Endometrial microvascular endothelial cells (primary cell): Measurements from ENCODE around the gene ATRX. TPM values are rescaled to one million over a fixed set of nuclear protein-coding genes. Genes with fewer than 3 reads are reported as not detected.
"Not testable (repeated sequence)": the region's sequence is repeated elsewhere in the genome, so short reads cannot be mapped to it uniquely, and the experiment has no call there.

ENCODE experiments used
- in situ Hi-C: cut with HindIII; loops from 2 replicates; pipeline ENCODE4 v1.10.0; 2017; ENCODE audit warnings: low sequenced_read_pairs, low pct_unique_long_range_greater_than_20kb; ENCODE audit errors: inconsistent ontology term
- total RNA-seq: library from RNA; depleted of rRNA; stranded (reverse); fragments of >200 nt; gene quantifications from one replicate; pipeline ENCODE4 v1.2.3, GENCODE V29; 2015; ENCODE audit errors: inconsistent ontology term

ATRX gene
- total RNA-seq, 1 donor from 2014 or later, result 31.5 TPM

DNA sequence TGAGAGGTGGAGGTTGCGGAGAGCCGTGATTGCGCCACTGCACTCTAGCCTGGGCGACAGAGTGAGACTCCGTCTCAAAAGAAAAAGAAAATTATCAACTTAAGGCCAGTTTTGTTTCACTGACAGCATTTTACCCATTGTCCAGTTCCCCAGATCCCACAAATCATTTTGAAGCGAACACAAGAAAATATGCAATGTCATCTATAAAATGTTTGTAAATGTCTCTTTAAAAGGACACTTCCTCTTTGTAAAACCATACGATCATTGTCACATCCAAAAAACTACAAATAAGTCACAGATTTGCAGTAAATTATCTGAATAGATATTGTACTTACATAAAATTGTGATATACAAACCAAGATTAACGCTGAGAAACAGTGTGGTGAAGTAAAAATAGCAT, 147.6 kb downstream of the ATRX start:
- in situ Hi-C loops, result no loop called here

DNA sequence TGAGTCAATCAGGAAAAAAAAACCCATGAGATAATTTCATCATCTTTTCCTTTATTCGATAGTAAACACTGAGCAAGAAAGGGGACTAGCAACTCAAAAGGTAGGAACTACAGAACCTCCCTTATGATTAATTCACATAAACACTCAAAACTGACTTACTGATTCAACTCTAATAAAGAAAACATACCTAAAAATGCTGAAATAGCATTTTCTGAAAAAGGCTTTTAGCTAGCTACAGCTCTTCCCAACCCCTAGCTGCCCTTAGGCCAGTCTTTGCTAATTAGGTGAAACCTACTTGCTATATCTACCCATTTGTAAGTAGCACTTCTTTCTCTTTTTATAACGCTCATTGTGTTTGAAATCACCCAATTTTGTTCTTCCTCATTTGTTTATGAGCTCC, 150.6 kb downstream of the ATRX start:
- in situ Hi-C loops, result no loop called here

DNA sequence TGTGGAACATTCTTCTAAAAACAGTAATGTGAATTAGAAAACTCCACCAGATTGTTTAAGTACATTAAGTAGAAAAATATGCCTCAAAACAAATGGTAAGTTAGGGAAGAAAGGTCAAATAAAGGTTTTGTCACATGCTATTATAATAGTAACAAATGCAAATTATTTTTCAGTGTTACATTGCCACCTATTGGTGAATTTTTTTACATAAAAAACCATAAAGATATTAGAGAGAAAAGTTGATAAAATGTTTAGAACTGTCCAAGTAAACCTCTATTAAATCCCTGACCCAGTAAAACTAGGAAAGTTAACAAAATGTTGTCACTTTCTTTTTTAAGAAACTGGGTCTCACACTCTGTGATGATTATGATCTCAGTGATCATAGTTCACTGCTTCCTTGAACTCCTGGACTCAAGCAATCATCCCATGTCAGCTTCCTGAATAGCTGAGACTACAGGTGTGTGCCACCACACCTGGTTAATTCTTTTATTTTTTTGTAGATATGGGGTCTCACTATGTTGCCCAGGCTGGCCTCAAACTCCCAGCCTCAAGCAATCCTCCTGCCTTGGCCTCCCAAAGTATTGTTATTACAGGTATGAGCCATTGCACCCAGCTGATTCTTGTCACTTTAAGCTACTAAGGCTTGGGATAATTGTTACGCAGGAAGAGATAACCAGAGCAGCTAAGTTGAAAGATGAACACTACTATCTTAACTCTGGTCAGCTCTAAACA, 157.6 kb downstream of the ATRX start:
- in situ Hi-C loops, result no loop called here

DNA sequence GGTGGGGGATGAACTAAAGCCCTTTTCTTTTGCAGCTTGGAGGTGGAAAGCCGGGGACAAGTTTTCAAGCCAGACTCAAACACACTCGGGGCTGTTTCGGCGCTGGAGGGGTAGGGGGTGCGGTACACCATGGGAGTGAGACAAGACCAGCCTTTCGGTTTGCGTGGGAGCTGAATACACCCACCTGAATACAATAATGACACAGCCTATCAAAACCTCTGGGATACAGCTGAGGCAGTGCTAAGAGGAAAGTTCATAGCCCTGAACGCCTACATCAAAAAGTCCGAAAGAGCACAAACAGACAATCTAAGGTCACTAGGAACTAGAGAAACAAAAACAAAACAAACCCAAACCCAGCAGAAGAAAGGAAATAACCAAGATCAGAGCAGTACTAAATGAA, 163.3 kb downstream of the ATRX start:
- in situ Hi-C loops, result no loop called here

DNA sequence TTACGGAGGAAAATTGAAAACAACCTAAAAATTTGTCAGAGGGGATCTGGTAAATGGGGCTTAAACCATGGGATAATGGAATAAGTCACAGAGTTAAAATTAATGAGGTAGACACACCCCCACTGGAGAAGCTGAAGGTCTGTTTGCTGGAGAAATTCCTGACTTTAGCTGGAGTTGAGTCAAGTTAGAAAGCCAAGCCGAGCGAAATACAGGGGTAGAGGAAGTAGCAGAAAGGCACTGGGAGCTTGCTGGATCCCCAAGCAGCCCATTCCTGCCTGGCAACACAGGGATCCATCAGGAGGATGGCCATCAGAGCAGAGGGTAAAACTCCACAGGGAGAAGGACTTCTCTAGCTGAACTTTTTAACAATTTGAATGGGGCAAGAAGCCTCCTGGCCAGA, 163.8 kb downstream of the ATRX start:
- in situ Hi-C loops, result no loop called here

DNA sequence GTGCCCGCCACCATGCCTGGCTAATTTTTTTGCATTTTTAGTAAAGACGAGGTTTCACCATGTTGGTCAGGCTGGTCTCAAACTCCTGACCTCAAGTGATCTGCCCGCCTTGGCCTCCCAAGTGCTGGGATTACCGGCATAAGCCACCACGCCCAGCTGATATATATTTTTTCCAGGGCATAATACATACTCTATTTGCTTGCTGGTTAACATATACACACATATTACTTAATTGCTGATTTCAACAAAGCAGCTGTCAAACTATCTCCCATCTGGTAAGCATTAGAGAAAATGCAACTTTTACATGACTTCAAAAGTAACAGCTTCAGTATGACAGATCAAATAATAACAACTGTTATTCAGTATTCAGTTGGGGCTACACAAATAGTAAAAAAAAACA, 164.6 kb downstream of the ATRX start:
- in situ Hi-C loops, result not testable (repeated sequence)

DNA sequence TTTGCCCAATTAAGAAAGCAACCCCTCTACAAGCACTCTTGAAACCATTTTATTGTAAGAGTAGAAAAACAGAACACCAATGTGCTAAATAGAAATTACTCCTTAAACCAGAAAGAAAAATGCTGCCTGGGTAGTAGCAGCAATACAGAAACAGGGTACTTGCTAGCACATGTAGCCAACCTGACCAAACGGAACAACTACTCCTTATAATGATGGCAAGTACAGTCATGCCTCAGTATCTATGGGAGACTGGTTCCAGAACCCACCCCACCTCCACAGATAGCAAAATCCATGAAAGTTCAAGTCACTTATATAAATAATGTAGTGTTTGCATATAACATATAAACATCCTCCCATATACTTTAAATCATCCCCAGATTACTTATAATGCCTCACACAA, 168.8 kb downstream of the ATRX start:
- in situ Hi-C loops, result no loop called here

DNA sequence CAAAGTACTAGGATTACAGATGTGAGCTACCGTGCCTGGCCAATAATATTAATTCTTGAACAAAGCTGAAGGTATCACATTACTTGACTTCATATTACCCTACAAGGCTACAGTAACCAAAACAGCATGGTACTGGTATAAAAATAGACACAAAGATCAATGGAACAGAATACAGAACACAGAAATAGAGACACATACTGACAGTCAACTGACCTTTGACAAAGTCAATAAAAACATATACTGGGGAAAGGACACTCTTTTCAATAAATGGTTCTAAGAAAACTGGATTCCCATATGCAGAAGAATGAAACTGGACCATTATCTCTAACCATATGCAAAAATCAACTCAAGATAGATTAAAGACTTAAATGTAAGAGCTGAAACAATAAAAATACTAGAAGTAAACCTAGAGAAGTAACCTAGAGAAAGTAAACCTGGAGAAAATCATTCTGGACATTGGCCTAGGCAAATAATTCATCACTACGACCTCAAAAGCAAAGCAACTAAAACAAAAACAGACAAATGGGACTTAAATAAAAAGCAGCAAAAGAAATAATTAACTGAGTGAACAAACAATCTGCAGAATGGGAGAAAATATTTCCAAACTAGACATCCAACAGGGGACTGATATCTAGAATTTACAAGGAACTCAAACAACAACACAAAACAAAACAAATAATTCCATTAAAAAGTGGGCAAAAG, 182.2 kb downstream of the ATRX start:
- in situ Hi-C loops, result no loop called here

DNA sequence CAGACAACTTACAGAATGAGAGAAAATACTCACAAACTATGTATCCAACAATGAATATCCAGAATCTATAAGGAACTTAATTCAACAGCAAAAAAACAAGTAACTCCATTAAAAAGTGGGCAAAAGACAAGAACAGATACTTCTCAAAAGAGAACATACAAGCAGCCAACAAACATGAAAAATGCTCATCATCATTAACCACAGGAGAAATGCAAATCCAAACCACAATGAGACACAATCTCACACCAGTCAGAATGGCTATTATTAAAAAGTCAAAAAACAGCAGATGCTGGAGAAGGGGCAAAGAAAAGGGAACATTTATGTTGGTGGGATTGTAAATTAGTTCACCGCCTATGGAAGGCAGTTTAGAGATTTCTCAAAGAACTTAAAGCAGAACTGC, 188.5 kb downstream of the ATRX start:
- in situ Hi-C loops, result no loop called here

DNA sequence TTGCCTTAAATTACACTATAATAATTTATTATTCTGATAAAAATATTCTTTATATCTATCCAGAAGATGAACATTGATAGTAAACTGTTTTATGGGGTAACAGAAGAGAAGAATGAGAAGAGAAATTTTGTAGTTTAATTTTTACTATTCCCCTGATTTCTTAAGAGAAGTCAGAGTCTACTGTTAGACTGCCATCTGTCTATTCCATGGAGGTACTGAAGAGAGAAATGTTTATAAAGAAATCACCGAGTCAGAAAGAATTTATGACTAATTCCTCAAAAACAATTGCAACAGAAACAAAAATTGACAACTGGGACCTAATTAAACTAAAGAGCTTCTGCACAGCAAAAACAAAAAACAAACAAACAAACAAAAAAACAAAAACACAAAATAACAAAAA, 188.9 kb downstream of the ATRX start:
- in situ Hi-C loops, result no loop called here

DNA sequence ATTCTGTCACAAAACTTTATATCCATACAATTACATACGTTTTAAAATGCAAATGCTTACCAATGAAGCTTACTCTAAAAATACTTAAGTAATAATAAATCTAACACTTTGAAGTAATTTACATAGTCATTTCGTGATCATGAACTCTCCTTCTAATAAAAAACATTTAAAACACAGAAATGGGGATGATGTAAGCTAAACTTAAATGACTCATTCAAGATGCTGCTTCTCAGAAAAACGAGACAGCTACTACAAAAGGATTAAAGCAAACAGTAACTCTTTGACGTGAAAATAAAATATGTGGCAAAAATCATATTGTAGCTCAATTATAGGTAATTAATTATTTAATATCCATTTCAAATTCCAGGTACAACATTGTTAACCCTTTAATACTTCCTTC, 190.2 kb downstream of the ATRX start:
- in situ Hi-C loops, result no loop called here

DNA sequence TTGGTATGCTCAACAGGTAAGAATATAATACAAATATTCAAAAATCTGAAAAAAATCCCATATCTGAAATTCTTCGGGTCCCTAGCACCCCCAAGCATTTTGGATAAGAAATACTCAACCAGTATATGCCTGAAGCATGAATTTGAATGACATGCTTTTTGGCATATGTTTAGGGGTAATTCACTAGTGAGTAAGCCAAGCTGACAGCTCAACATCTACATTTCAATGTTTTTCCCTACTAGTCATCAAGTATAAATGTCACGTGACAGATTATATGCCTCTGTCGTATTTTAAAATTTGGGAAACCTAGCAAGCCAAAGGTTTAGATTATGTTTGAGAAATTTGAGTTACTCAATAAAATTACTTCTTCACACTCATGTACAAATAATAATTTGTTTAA, 213.7 kb downstream of the ATRX start:
- in situ Hi-C loops, result no loop called here

DNA sequence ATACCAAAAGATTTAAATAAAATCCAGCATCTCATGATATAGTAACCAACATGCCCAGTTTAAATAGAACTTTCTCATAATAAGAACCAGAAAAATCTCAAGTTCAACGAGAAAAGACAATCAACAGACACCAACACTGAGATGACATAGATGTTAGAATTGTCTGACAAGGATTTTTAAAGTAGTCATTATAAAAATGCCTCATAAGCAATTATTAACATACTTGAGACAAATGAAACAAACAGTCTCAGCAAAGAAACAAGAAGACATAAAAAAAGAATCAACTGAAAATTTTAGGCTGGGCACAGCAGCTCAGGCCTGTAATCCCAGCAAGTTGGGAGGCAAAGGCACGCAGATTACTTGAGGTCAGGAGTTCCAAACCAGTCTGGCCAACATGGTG, 220.7 kb downstream of the ATRX start:
- in situ Hi-C loops, result no loop called here

DNA sequence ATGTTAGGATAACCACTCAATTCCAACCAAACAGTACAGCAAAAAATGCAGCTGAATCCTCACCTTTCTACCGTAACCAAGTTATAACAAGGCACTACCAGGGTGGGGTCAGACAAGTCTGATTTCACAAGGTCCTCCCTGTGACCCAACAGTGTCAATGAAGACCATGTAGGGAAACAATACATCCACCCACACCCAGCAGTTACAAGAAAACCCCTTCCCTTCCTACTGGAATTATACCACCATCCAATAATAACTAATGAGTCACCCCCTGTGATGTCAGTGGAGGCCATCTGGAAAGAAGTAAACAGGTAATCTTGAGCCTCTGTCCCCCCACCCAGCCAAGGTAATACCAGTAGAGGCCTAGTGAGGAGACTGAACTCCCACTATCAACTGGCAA, 221.2 kb downstream of the ATRX start:
- in situ Hi-C loops, result no loop called here

DNA sequence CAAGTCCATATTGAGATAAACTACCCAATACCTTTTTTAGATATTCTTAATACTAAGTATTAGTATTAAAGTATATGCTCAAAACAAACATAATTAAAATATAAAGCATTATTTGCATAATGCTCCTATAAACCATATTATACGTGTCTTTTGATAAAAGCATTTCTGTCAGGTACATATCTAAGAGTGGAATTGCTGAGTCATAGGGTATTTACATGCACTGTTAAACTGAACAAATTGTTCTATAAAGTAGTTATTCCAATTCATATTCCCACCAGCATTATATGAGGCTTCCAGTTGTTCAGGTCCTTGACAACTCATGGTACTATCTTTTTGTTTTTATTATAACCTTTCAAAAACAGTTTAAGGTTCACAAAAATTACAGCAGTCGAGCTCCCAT, 224.6 kb downstream of the ATRX start:
- in situ Hi-C loops, result no loop called here

DNA sequence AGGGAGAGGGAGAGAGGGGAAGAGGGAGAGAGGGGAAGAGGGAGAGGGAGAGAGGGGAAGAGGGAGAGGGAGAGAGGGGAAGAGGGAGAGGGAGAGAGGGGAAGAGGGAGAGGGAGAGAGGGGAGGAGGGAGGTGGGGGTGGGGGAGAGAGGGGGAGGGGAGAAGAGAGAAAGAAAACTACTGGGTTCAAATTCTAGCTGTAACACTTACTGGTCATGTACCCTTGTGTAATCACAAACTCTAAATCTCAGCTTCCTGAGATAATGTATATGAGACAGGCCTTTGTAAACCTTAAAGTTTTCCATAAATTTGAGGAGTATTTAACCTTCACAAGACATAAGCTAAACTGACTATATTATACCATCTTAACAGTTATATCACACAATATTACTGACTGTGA, 229.7 kb downstream of the ATRX start:
- in situ Hi-C loops, result no loop called here

DNA sequence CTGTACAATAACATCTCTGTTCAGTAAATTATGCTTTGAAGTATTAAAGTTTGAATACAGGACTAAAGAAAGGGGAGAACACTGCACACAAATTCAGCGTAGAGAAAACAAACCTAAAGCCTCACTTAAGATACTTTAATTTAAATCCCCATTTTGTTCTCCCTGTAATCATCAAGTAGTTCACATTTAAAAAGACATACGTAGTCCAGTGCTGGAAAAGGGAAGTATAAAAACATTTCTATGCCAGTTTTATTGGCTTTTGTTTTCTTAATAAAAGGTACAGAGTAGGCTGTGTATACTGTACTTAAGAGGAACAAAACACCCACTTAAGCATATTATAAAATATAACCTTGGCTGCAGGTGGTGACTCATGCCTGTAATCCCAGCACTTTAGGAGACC, 237.3 kb downstream of the ATRX start:
- in situ Hi-C loops, result no loop called here

DNA sequence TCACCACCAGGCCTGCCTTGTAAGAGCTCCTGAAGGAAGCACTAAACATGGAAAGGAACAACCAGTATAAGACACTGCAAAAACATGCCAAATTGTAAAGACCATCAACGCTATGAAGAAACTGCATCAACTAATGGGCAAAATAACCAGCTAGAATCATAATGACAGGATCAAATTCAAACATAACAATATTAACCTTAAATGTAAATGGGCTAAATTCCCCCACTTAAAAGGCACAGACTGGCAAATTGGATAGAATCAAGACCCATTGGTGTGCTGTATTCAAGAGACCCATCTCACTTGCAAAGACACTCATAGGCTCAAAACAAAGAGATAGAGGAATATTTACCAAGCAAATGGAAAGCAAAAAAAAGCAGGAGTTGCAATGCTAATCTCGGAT, 246.2 kb downstream of the ATRX start:
- in situ Hi-C loops, result not testable (repeated sequence)

DNA sequence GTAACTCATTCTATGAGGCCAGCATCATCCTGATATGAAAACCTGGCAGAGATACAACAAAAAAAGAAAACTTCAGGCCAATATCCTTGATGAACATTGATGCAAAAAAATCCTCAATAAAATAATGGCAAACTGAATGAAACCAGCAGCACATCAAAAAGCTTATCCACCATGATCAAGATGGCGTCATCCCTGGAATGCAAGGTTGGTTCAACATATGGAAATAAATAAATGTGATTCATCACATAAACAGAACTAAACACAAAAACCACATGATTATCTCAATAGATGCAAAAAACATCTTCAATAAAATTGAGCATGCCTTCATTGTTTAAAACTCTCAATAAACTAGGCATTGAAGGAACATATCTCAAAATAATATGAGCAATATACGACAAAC, 254.8 kb downstream of the ATRX start:
- in situ Hi-C loops, result not testable (repeated sequence)

DNA sequence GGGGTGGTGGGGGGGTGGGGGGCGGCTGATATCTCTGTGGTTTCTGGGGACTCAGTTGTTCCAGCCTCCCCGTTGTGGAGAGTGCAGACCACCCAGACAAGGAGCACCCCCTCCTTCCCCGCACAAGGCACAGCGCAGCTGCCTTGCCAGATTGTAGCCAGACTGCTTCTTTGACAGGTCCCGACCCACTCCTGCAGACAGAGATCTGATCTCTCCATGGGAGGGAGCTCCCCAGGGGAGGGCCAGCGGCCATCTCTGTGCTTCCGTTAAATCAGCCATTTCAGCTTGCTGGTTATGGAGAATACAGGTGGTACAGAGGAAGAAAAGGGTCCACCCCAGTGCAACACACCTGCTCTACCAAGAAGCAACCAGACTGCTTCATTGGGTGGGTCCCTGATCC, 258.0 kb downstream of the ATRX start:
- in situ Hi-C loops, result no loop called here
